CD4-positive, alpha-beta T cell (primary cell): ENCODE results near the gene SCFD2. TPM values are rescaled to one million over a fixed set of nuclear protein-coding genes. Genes with fewer than 3 reads are reported as not detected.
"Not testable (repeated sequence)": the region's sequence is repeated elsewhere in the genome, so short reads cannot be mapped to it uniquely, and the experiment has no call there.

Source experiments
- ATAC-seq: fragments of 200-7000 bp; cut with Tn5 transposase; one replicate; pipeline ENCODE4 v1.10.0; 2022; ENCODE audit warnings: mild to moderate bottlenecking; ENCODE audit not compliant: poor library complexity
- CTCF ChIA-PET: fragments of 350-600 bp; sonication (Branson Sonifier 250); formaldehyde crosslinking; loops from one replicate; lab custom pipeline; 2021; ENCODE audit warnings: antibody characterized with exemption, inconsistent platforms; lab: Charles Lee
- POLR2A ChIA-PET: fragments of 350-600 bp; sonication (Branson Sonifier 250); formaldehyde crosslinking; loops from one replicate; lab custom pipeline; 2021; ENCODE audit warnings: antibody characterized with exemption, inconsistent platforms; lab: Charles Lee
- DNase-seq, 14 experiments: peaks; one replicate each; pipeline ENCODE4 v3.0.0-alpha.2; 2013 to 2020; ENCODE audit warnings: mixed read lengths in 2 of 14
- H3K27ac ChIP-seq, 2 donors: one replicate each; pipeline versions ENCODE4 v1.5.1 to v1.7.0; 2013; ENCODE audit warnings: low read length in 2 of 2, low read depth in 1 of 2, mild to moderate bottlenecking in 1 of 2
- H3K27me3 ChIP-seq, 2 experiments: 1 replicate in 1 of 2; 2 replicates in 1 of 2; pipeline versions ENCODE4 v1.6.1 to v1.7.0; 2013; ENCODE audit warnings: low read length in 2 of 2, control low read depth in 1 of 2, mild to moderate bottlenecking in 1 of 2, moderate library complexity in 1 of 2; ENCODE audit not compliant: insufficient read depth in 2 of 2, control insufficient read depth in 1 of 2
- H3K36me3 ChIP-seq: one replicate; pipeline ENCODE4 v1.6.1; 2013; ENCODE audit warnings: low read length, control low read depth; ENCODE audit not compliant: insufficient read depth
- H3K4me1 ChIP-seq: one replicate; pipeline ENCODE4 v1.6.1; 2013; ENCODE audit warnings: low read length, control low read depth; ENCODE audit not compliant: insufficient read depth
- H3K4me3 ChIP-seq: one replicate; pipeline ENCODE4 v1.5.1; 2013; ENCODE audit warnings: mild to moderate bottlenecking, low read length, moderate library complexity
- H3K9me3 ChIP-seq, 2 experiments: 1 replicate in 1 of 2; 2 replicates in 1 of 2; pipeline versions ENCODE4 v1.6.1 to v1.7.0; 2013; ENCODE audit warnings: low read length in 2 of 2, mild to moderate bottlenecking in 2 of 2, control low read depth in 1 of 2, moderate library complexity in 1 of 2; ENCODE audit not compliant: control insufficient read depth in 1 of 2, insufficient read depth in 1 of 2
- H3K27ac Mint-ChIP-seq: one replicate; pipeline ENCODE4 v1.8.0; 2020; ENCODE audit warnings: mixed read lengths
- H3K27me3 Mint-ChIP-seq: one replicate; pipeline ENCODE4 v1.8.0; 2021; ENCODE audit warnings: mixed read lengths
- H3K36me3 Mint-ChIP-seq: one replicate; pipeline ENCODE4 v1.8.0; 2021; ENCODE audit warnings: low read depth, mixed read lengths
- H3K4me1 Mint-ChIP-seq: one replicate; pipeline ENCODE4 v1.8.0; 2021; ENCODE audit warnings: low read depth, mixed read lengths
- H3K4me3 Mint-ChIP-seq: one replicate; pipeline ENCODE4 v1.8.0; 2020; ENCODE audit warnings: mild to moderate bottlenecking, mixed read lengths
- H3K9me3 Mint-ChIP-seq: one replicate; pipeline ENCODE4 v1.8.0; 2020; ENCODE audit warnings: mixed read lengths
- intact Hi-C, 2 experiments: fragments of 100-400 bp; cut with DNase I in 1 of 2; cut with micrococcal nuclease in 1 of 2; formaldehyde crosslinking; loops; one replicate each; pipeline versions ENCODE4 v1.15.1 to v1.9.0; 2023 to 2025; cut with DNase I, micrococcal nuclease
- total RNA-seq, 174 experiments: library from RNA in 2 of 174; stranded (reverse) in 2 of 174; gene quantifications; one replicate each; pipeline ENCODE4 v1.2.3 and lab custom pipeline; 2021 to 2026
- TF ChIP-seq, protein P1 (sequence below): fragments of 200-600 bp; IDR thresholded peaks from one replicate; pipeline ENCODE4 v1.8.0; 2022; ENCODE audit warnings: antibody characterized with exemption, mild to moderate bottlenecking

Gene SCFD2
- total RNA-seq, 2 experiments from 2014 or later: 15.4 to 17.6 TPM

DNA sequence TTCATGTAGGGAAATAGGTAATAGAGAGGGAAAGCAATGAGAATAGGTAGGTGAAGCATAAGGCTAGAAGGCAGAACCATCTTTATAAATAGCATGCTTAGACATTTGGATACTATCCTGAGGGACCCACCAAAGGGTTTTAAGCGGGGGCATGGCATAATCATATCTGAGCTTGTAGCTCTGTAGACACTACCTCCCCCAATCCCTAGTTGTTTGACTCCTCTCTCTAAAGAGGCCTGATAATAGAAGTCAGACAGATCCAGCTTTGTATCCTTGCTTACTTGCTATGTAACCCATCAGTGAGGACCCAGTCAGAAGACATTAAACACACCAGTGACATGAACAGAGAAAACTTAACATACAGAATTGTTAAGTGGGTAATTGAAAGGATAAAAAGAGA, 58.7 kb downstream of the SCFD2 start:
- Histone ChIP-seq H3K36me3 (peaks cover 14% of the 10 kb centered on the region), H3K27me3 (no peaks in the 10 kb centered on the region), H3K27ac (no peak overlapping the region), H3K9me3 (no peaks in the 10 kb centered on the region), H3K4me1 (no peaks in the 10 kb centered on the region), H3K4me3 (no peak overlapping the region)
- peaks cover 12% of the 10 kb centered on the region for H3K9me3 Mint-ChIP-seq
- H3K27ac Mint-ChIP-seq: no peak overlapping the region
- no peaks in the 10 kb centered on the region for H3K27me3 Mint-ChIP-seq
- TF ChIP-seq, protein P1, sequence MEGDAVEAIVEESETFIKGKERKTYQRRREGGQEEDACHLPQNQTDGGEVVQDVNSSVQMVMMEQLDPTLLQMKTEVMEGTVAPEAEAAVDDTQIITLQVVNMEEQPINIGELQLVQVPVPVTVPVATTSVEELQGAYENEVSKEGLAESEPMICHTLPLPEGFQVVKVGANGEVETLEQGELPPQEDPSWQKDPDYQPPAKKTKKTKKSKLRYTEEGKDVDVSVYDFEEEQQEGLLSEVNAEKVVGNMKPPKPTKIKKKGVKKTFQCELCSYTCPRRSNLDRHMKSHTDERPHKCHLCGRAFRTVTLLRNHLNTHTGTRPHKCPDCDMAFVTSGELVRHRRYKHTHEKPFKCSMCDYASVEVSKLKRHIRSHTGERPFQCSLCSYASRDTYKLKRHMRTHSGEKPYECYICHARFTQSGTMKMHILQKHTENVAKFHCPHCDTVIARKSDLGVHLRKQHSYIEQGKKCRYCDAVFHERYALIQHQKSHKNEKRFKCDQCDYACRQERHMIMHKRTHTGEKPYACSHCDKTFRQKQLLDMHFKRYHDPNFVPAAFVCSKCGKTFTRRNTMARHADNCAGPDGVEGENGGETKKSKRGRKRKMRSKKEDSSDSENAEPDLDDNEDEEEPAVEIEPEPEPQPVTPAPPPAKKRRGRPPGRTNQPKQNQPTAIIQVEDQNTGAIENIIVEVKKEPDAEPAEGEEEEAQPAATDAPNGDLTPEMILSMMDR: no peak
- POLR2A ChIA-PET: no interaction called here
- ATAC-seq (no peak), DNase-seq (no peak)
- CTCF ChIA-PET: no interaction called here
- peaks cover 92% of the 10 kb centered on the region for H3K36me3 Mint-ChIP-seq
- intact Hi-C loops: no loop called here
- H3K4me3 Mint-ChIP-seq: no peak overlapping the region
- peaks cover 5% of the 10 kb centered on the region for H3K4me1 Mint-ChIP-seq

DNA sequence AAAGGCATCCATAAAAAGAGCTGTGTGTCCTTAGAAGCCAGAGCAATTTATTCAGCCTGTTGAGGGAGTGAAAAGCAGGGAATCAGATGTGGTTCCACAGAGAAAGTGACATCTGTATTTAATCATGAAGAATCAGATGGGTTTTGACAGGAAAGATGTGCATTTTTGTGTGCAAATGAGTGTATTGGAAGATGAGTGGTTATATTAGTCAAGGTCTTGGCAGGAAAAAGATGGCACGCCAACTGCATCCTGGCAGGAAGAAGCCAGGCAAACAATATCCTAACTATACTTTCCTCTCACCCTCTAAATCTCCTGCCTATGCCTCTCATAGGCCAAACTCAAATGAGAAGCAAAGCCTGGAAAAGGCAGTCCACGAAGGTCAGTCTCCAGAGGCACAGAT, 59.1 kb downstream of the SCFD2 start:
- Histone ChIP-seq H3K4me1 (no peaks in the 10 kb centered on the region), H3K36me3 (peaks cover 14% of the 10 kb centered on the region), H3K9me3 (no peaks in the 10 kb centered on the region), H3K27me3 (no peaks in the 10 kb centered on the region), H3K4me3 (no peak overlapping the region), H3K27ac (no peak overlapping the region)
- Mint-ChIP-seq H3K27ac (no peak overlapping the region), H3K27me3 (no peaks in the 10 kb centered on the region), H3K9me3 (peaks cover 12% of the 10 kb centered on the region), H3K4me1 (peaks cover 5% of the 10 kb centered on the region), H3K36me3 (peaks cover 92% of the 10 kb centered on the region), H3K4me3 (no peak overlapping the region)
- intact Hi-C loops: no loop called here
- TF ChIP-seq, protein P1: no peak
- no peak for DNase-seq
- POLR2A ChIA-PET: no interaction called here
- no peak for ATAC-seq
- CTCF ChIA-PET: no interaction called here

DNA sequence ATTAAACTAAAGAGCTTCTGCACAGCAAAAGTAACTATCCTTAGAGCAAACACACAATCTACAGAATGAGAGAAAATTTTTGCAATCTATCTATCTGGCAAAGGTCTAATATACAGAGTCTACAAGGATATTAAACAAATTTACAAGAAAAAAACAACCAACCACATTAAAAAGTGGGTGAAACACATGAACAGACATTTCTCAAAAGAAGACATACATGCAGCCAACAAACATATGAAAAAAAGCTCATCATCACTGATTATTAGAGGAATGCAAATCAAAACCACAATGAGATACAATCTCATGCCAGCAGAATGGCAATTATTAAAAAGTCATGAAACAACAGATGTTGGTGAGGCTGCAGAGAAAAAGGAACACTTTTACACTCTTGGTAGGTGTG, 73.7 kb downstream of the SCFD2 start:
- peaks cover 22% of the 10 kb centered on the region for H3K9me3 Mint-ChIP-seq
- DNase-seq, H3K4me1 ChIP-seq, H3K27ac Mint-ChIP-seq, ATAC-seq, H3K27me3 ChIP-seq, POLR2A ChIA-PET, H3K4me3 Mint-ChIP-seq, intact Hi-C loops, H3K4me3 ChIP-seq, CTCF ChIA-PET, H3K36me3 ChIP-seq, H3K4me1 Mint-ChIP-seq, H3K27ac ChIP-seq, H3K27me3 Mint-ChIP-seq: not testable (repeated sequence)
- peaks cover 92% of the 10 kb centered on the region for H3K36me3 Mint-ChIP-seq
- peaks cover 4 to 11% of the 10 kb centered on the region in 2 experiments for H3K9me3 ChIP-seq

DNA sequence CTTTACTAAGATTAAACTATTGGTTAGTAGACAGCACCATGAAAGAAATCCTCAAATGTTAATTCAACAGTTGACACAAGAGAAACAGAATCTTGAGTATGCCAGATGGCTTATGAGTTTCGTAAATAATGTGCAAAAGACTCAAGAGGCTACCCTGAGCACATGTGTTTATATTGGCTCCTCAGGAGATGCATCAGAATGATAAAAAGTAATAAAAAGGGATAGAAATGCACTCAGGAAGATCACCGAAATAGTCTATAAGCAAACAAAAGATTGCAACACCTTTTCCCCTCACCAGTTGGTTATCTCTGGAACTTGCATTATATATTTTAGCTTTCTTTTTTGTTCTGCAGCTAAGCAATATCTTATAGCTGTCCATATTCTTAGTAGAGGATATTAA, 84.4 kb downstream of the SCFD2 start:
- POLR2A ChIA-PET: no interaction called here
- Histone ChIP-seq H3K27ac (no peak overlapping the region), H3K4me1 (no peaks in the 10 kb centered on the region), H3K27me3 (no peaks in the 10 kb centered on the region), H3K4me3 (no peak overlapping the region), H3K9me3 (peaks cover 0 to 15% of the 10 kb centered on the region in 2 experiments), H3K36me3 (no peaks in the 10 kb centered on the region)
- Mint-ChIP-seq H3K4me1 (no peaks in the 10 kb centered on the region), H3K27me3 (no peaks in the 10 kb centered on the region), H3K4me3 (no peak overlapping the region), H3K36me3 (peaks cover 54% of the 10 kb centered on the region), H3K9me3 (peaks cover 4% of the 10 kb centered on the region), H3K27ac (no peak overlapping the region)
- ATAC-seq (no peak), DNase-seq (no peak)
- CTCF ChIA-PET: no interaction called here
- TF ChIP-seq, protein P1: no peak
- intact Hi-C loops: no loop called here
